HG02981 (cell line): ENCODE data around the gene MAMDC2.
"Not testable (repeated sequence)": the region's sequence is repeated elsewhere in the genome, so short reads cannot be mapped to it uniquely, and the experiment has no call there.

Source experiments
- ATAC-seq: cut with Tn5 transposase; IDR thresholded peaks from one replicate; pipeline ENCODE4 v1.9.1; 2021; ENCODE audit warnings: mild to moderate bottlenecking, moderate library complexity; ENCODE audit not compliant: unreplicated experiment

Gene MAMDC2

DNA sequence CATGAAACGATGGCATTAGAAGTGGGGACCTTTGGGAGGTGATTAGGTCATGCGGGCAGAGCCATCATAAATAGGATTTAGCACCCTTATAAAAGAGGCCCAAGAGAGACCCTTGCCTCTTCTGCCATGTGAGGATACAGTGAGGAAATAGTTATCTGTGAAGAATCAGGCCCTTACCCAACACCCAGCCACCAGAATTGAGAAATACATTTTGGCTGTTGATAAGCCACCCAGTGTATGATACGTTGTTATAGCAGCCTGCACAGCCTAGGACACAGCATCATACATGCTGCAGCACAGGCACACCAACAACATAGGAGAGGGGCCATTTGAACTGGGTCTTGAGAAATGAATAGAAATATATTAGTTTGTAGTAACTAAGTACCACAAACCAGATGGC is 8.0 kb upstream of the MAMDC2 start:
- ATAC-seq, result no peak

DNA sequence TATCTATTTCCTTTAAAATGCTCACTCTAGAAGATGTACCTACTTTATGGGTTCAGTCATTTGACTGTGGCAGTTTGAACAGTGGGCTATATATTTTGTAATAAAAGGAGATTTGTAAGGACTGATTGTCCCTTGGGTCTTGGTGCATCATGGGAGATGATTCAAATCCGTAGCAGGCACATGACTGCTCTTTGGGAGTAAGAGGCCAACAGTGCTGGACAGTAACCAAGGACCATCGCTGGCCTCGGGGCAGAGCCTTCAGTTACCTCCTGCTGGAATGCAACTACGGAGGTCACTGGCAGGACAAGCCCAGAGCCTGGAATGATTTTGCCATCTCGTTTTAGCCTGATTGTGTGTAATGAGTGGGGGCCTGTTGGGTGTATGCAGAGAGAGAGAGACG is 7.0 kb upstream of the MAMDC2 start:
- ATAC-seq, result no peak

DNA sequence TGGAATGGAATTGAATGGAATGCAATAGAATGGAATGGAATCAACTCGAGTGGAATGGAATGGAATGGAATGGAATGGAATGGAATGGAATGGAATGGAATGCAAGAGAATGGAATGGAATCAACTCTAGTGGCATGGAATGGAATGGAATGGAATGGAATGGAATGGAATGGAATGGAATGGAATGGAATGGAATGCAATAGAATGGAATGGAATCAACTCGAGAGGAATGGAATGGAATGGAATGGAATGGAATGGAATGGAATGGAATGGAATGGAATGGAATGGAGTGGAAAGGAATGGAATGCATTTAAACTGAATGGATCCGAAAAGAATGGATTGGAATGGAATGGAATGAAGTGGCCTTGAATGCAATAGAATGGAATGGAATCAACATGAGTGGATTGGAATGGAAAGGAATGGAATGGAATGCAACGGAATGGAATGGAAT is 5.5 kb upstream of the MAMDC2 start:
- not testable (repeated sequence) for ATAC-seq

DNA sequence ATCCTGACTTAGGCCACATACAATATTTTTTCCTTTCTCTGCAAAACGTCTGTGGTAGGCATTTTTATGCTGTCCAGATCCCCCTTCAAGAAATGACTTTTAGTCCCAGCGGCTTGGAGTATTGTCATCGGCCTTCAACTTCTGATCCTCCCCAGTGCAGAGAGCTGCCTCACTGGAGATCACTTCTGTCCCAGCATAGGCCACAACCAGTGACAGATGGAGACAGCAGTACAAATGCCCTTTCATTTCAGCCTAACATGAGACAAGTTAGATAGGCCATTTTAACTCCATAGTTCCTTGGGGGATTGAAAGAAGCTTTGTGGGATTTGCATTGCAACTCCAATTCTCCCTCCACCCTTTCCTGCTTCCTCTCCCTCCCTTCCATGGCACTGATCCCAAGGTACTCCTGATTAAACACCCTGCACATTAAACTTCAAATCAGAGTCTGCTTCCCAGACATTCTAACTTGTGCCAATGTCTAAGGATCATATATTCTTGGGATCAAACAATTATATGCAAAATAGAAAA is 3.2 kb upstream of the MAMDC2 start:
- ATAC-seq, result no peak

DNA sequence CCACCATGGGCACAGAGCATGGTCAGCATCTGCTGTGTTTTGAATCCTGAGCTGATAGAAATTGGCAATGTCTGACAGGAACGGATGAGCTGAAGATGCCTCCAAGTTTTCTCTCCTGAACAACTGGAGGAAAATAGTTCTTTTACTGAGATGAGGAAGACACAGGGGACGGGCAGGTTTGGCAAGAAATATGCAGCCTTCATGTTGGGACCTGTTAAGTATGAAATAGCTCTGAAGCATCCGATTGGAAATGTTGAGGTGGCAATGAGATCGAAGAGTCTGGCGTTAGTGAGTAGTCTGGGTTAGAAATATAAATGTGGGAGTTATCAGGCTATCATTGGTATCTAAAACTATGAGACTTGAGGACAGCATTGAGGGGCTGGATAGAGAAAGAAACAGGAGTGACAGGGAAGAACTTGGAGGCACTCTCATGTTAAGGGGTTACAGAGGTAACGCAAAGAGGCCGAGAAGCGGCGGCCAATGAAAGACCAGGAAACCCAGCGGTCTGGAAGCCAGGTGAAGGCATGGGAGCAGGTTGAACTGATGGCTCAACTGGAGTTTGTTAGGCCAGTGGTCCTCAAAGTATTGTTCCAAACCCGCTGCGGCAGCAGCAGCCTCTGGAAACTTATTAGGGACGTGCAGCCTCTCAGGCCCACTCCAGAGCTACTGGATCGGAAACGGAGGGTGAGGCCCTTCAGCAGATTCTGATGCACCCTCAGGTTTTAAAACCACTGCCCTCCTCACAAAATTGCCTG is 1.0 kb upstream of the MAMDC2 start:
- ATAC-seq, result no peak

DNA sequence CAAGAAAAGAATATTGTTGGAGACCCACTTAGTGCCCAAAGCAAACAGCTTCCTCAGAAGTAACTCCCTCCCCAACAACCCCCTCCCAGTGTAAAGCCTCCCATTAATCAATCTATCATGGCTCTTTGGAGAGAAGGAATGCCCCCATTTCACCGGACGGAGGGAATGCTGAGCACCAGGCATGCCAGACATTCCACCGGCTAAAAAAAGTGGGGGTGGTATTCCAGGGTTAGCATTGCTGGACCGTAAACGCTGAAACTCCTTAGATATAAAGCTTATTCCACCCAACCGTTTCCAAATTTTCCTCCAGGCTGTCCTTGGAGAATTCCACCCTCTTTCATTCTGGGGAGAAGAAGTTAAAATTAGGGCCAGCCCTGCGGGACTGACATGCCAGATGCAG is 363 bp upstream of the MAMDC2 start:
- no peak for ATAC-seq

- no peak for ATAC-seq
Measured at GRCh38 chr9:70044490-70045307, 1.1 kb downstream of the MAMDC2 start.

GRCh38 chr9:70045452-70045851 is 1.8 kb downstream of the MAMDC2 start:
- ATAC-seq, result no peak

DNA sequence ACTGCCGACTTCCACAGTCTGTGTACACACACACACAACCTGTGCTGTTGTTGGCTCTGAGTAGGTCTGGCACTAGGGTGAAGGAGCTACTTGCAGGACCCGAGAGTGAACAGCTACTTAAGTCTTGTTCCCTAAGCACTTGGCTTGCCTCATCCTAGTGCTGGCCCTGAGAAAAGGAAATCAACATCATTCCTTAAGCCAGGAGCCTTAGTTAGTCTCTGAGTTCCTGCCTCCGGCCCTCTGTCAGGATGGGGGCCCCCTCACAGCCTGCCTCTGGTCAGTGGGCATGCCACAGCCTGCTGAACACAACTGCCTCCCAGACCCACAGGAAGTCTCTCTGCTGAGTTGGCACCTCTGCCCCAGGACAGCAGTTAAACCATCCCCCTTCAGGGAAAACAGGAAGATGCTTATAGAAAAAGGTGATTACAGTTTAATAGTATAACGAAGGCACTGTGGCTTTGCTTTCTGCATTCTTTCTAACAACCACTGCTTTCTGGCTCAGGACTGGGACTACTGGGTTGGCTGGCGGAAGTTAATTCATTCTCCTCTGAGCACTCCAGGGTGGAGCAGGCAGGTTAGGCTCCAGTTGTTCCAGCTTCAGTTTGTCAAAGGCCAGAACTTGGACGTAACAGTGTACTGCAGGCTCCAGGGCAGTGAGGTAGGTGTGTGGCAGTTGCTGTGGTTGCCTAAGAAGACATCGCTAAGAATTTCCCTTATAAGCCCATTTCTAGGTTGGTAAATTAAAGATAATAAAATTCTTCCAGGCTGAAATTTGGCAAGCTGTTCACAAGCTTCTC is 2.8 kb downstream of the MAMDC2 start:
- ATAC-seq, result no peak

DNA sequence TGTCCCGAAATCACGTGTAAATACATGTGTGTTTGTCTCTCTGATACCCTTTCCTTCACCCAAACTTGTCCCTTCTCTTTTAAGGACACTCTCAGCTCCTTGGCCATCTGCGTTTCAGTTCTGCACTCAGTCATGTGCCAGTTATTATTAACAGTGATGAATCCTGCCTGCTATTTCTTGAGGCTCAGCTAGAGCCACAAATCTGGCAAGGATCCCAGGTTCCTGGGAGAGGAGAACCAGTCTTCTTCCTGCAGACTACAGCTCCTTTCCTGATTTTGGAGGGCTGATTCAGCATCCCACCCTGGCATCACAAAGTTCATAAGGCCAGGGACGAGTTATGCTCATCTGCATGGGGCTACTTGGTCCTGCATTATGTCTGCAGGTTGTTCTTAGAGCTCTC is 5.6 kb downstream of the MAMDC2 start:
- no peak for ATAC-seq

DNA sequence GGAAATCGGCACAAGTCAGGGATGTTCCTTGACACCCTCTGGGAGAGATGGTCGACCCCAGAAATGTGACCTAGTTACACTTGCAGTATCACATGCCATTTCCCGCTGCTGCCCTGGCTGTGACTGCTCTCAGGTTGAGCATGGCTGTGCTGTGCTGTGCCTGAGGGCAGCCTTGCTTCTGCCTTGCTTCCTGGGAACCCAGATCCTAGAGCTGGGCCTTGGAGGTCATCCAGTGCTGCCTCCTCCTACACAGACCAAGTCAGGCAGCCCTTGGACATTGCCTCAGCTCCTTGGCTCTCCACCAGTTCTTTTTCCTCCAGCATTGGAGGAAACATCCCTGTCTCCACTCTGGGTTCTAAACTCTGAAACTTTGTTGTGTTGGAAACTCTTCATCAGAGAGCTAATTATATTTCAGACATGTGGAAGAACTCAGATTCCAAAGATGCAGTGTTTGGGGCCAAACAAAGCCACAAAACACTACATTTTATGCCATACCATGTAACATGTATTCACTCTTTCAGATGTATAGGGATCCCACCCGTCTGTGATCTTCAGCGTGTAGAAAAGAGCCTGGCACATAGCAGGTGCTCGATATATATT is 6.1 kb downstream of the MAMDC2 start:
- ATAC-seq, result no peak

GRCh38 chr9:70052768-70053167 is 9.1 kb downstream of the MAMDC2 start:
- no peak for ATAC-seq

- ATAC-seq, result no peak
Measured at GRCh38 chr9:70053864-70054263, 10.2 kb downstream of the MAMDC2 start.

DNA sequence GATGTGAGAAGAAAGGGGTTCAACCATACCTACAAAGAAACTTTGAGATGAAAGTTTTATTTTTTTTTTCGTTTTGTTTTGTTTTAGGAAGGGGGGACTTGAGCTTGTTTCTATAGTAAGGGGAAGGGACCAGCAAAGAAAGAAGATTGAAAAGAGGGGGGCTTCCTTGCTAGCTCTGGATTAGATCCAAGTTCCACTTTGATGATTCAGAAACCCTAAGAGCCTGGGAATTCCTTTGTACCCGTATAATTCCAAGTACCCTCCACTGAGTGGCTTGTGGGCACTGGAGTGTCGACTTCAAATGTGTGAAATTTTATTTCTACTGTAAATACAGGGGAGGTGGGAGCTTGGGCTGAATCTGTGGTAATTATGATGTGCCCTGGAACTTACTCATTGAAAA is 10.9 kb downstream of the MAMDC2 start:
- ATAC-seq, result no peak

DNA sequence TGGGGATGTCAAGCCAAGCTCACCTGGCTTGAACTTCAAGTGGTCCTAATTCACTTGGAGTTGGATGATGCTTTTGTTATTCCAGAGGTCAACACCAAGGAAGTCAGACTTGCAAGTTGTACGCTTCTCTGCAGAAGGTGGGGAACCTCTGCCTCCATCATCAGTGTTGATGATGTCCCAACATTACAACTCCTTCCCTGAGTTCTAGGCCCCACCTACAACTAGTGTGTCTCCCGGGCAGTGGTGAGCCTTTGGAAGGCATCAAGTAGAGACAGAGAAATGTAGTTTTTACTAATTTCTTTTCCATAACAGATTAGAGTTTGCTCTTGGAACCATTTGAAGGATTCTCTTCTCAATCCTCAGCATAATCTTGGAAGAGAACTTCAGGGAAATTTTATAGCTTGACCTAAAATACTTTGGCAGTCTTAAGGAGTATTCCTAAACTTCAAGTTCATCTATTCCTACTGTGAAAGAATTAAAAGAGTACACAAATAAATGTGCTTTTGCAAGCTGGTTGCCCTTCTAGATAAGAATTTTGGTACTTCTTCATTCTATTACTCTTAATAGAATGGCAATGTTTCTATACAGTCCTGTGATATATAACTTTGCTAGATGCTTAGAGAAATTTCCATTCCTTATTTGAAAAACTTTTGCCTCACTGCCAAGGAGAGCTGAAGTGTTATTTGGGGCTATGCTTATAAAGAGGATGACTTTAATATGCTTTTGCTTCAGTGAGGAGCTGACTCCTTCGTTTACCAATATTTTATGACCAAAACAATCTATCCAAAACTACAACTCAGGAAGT is 12.0 kb downstream of the MAMDC2 start:
- no peak for ATAC-seq

GRCh38 chr9:70056211-70056944 is 12.7 kb downstream of the MAMDC2 start:
- ATAC-seq, result no peak

DNA sequence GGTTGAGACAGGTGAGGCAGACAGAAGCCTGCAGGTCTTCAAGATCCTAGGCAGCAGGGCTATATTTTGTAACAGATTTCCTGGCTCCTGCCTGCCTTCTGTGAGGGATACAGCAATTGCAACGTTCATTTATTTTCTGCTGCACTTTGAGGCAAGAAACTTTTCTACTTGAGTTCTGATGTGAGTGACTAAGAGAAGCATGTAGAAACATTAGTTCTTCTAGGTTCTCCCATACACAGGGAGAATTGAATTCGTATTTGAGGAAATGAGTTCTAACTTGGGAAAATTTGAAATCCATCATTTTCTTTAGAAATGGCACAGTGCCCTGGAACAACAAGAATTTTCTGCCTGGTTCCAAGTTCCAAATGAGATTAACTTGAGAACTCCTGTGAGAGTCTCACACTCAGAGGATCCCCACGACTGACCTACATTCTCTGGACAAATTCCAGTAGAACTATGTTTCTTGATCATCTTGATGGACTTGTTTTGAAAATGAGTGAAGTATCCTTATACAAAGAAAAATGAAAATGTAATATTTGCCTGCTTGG is 15.0 kb downstream of the MAMDC2 start:
- ATAC-seq, result no peak

- ATAC-seq, result no peak
Measured at GRCh38 chr9:70060148-70060882, 16.7 kb downstream of the MAMDC2 start.
